Measurements from ENCODE around the gene LEF1. TPM values are rescaled to one million over a fixed set of nuclear protein-coding genes. Genes with fewer than 3 reads are reported as not detected.
"Not testable (repeated sequence)": the region's sequence is repeated elsewhere in the genome, so short reads cannot be mapped to it uniquely, and the experiment has no call there.

LEF1 gene
- total RNA-seq, 4 donors from 2014 or later: 2.2 to 8.3 (median 3.7) TPM

DNA sequence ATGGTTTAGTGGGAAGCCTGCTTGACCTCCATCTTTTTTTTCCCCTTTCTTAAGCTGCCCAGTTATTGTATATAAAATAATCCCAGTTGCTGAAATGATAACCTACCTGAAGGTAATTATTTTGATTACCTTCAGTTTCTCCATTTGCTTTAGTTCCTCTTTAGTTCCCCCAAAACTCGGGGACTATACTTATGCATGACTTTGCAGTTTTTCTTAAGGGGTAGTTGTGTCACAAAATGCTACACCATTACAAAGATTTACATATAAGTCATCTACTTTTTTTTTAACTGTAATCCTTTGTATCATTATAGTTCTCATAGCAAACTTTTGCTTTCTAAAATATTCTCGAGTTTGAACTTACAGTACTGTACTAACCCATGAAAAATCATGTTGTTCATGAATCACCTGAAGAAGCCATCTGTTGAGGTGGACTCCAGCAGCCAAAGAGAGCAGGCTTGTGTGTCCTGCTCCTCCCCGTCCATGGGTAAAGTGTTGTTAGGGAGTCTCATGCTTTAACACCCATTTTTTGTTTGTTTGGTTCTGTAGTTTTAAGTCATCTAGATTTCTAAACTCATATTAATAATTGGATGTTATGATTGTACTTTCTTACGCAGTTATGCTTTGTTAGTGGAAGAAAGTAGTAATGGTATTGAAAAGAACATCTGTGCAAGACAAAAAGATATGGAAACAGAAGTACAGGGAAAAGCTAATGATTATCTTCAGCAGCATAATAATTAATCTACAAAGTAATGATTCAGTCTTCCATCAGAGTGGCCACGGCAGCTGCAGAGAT is 144.5 kb downstream of the LEF1 start:
- no peak for DNase-seq (ENCODE audit: low spot score)
- TF ChIP-seq, protein P1, sequence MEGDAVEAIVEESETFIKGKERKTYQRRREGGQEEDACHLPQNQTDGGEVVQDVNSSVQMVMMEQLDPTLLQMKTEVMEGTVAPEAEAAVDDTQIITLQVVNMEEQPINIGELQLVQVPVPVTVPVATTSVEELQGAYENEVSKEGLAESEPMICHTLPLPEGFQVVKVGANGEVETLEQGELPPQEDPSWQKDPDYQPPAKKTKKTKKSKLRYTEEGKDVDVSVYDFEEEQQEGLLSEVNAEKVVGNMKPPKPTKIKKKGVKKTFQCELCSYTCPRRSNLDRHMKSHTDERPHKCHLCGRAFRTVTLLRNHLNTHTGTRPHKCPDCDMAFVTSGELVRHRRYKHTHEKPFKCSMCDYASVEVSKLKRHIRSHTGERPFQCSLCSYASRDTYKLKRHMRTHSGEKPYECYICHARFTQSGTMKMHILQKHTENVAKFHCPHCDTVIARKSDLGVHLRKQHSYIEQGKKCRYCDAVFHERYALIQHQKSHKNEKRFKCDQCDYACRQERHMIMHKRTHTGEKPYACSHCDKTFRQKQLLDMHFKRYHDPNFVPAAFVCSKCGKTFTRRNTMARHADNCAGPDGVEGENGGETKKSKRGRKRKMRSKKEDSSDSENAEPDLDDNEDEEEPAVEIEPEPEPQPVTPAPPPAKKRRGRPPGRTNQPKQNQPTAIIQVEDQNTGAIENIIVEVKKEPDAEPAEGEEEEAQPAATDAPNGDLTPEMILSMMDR (IDR thresholded peaks at IDR 0.05): no peak
- no peak for ATAC-seq (ENCODE audit: low FRiP score)

DNA sequence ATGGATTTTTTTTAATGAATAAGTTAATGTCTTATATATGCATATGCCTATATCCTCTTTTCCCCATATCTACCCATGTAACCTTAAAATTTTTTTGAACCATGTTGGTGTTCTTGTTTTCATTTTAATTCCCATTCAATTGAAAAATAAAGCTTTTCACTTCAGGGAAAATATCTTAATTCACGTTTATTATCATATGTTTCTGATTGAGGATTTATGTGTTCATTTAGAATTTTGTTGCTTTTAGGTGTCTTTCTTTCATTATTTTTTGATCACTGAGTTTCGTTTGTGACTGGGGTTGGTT is 149.9 kb downstream of the LEF1 start:
- TF ChIP-seq, protein P1 (IDR thresholded peaks at IDR 0.05): no peak
- ATAC-seq (ENCODE audit: low FRiP score): no peak

DNA sequence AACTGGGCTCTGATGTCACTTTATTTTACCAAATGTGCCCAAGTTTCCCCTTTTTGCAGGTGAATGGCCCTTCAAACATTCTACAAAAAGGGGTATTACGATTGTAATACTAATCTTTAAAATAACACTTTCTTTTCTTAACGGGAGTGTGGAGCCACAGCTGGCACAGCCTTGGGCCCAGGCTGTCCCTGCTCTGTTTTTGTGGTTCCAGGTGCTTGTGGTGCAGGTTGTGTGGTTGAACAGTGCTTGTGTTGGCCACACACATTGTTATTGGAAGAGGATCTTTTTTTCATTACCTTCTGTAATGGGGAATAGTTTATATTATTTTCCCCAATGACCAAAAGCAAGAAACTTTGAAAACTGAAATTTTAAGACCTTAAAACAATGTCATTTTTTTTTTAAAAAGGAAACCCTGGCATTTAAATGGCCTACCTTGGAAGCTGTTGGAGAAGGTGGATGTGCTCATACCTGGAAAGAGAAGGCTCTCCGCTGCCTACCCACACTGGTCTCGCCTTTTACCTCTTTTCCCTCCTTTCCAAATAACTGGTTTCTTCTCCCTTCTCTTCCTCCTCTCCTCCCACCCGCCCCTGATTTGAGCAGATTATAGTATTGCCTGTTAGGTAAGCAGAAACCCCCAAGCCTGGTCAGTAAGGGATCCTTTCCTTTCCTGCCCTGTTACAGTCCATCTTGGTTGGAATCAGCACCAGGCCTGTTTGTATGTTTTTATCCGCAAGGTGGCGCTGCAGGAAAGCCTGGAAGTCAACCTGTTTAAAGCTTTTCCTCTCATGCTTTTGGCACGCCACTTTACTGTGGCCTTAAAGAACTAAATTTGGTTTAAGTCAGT is 150.5 kb downstream of the LEF1 start:
- DNase-seq (ENCODE audit: low spot score) (peak; percentile 90), ATAC-seq (ENCODE audit: low FRiP score) (peak; percentile 72)
- TF ChIP-seq, protein P1 (IDR thresholded peaks at IDR 0.05): peak in 1 of 3 donors; percentile 28

More for the DNA sequence above, 149.9 kb downstream of the LEF1 start:
- no peak for DNase-seq (ENCODE audit: low spot score)

DNA sequence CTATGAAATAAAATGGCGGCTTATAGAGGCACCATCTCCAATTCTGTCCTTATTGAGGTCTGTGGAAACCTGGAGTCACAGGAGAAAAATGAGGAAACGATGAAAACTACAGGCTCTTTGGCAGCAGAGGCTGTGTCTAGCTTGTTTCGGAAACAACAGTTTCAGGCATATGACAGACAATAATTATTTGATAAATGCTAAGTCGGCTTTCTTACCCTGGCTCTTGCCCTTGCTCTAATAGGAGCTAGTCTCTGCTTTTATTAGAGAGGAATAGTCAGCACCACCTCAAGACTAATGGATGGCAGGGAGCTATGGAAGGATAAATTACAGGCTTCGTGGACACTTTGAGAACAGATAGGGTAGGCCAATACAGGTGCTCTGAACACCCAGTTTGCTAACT is 154.8 kb downstream of the LEF1 start:
- DNase-seq (ENCODE audit: low spot score) (no peak), ATAC-seq (ENCODE audit: low FRiP score) (no peak)
- TF ChIP-seq, protein P1 (IDR thresholded peaks at IDR 0.05): no peak

DNA sequence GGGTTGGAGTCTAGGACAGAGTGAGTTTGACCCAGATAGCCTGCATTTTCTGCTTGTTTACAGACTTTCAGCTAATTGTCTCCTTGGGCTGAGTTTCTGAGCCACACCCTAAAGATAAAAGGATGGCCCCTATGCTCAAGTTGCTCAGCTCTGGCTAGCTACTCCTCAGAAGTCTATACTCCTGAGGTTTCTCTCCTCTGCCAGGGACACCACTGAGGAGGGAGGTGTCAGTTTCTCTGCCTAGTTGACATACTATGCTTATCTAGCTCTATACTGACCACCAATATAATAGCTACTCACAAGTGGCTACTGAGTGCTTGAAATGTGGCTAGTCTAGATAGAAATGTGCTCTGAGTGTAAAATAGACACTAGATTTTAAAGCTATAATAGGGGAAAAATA is 155.4 kb downstream of the LEF1 start:
- ATAC-seq (ENCODE audit: low FRiP score) (no peak), DNase-seq (ENCODE audit: low spot score) (no peak)
- TF ChIP-seq, protein P1 (IDR thresholded peaks at IDR 0.05): no peak

DNA sequence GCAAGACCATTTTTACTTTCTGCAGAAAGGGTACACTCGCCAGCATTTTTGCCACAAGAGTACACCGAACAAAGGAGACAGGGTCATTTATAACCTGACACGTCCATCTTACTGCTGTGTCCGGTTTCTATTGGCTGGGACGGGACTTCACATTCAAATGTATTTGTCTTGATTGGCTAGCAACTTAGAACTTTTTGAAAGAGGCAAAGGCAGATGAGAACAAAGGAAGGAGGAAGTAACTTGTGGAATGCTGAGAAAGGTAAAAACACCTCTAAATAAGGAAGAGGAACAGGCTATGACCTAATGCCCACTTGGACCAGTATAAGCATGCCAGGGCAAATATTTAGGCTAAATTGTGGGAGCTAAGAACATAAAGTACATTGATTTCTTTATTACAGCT is 156.3 kb downstream of the LEF1 start:
- not testable (repeated sequence) for DNase-seq (ENCODE audit: low spot score); ATAC-seq (ENCODE audit: low FRiP score)

DNA sequence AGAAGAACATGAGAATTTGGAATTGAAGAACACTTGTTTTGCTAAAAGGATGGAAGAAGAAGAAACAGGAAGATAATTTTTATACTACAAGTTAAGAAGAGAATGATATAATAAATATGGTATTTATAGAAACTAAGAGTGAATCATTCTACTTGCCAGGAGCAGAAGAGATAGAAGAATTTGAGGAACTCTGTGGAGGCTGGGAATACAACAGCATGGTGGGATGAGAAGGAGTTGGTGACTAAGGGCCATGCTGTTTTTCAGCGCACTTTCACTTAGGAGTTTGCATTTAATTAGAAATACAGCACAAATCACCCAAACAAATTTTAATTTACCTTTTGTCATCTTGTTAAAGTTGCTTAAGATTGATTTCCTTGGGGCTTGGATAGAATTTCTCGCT is 158.6 kb downstream of the LEF1 start:
- no peak for ATAC-seq (ENCODE audit: low FRiP score)
- DNase-seq (ENCODE audit: low spot score): no peak
- TF ChIP-seq, protein P1 (IDR thresholded peaks at IDR 0.05): no peak
